H9 (cell line): ENCODE results near the gene TNFSF8. TPM values are rescaled to one million over a fixed set of nuclear protein-coding genes. Genes with fewer than 3 reads are reported as not detected.

Source experiments
- DNase-seq: peaks from one replicate; pipeline ENCODE4 v3.0.0-alpha.2; 2017
- H2AFZ ChIP-seq: one replicate; pipeline ENCODE4 v1.6.1; 2013; ENCODE audit warnings: mild to moderate bottlenecking, low read length, control low read depth, moderate library complexity
- H2AK5ac ChIP-seq: 2 replicates; pipeline ENCODE4 v1.6.1; 2013; ENCODE audit warnings: low read length, control low read depth, mixed read lengths; ENCODE audit not compliant: insufficient read length
- H2BK120ac ChIP-seq: one replicate; pipeline ENCODE4 v1.6.1; 2013; ENCODE audit warnings: low read depth, mild to moderate bottlenecking, low read length, control low read depth, inconsistent platforms; ENCODE audit not compliant: poor library complexity, severe bottlenecking
- H2BK12ac ChIP-seq: 2 replicates; pipeline ENCODE4 v1.6.1; 2013; ENCODE audit warnings: low read length, control low read depth, mixed read lengths, low read depth; ENCODE audit not compliant: insufficient read length
- H2BK15ac ChIP-seq: 2 replicates; pipeline ENCODE4 v1.6.1; 2013; ENCODE audit warnings: low read depth, low read length, control low read depth
- H2BK20ac ChIP-seq: one replicate; pipeline ENCODE4 v1.6.1; 2013; ENCODE audit warnings: low read depth, mild to moderate bottlenecking, low read length, control low read depth, inconsistent platforms; ENCODE audit not compliant: poor library complexity, severe bottlenecking
- H2BK5ac ChIP-seq: 2 replicates; pipeline ENCODE4 v1.6.1; 2013; ENCODE audit warnings: low read length, control low read depth, mixed read lengths; ENCODE audit not compliant: insufficient read length
- H3K14ac ChIP-seq: 2 replicates; pipeline ENCODE4 v1.6.1; 2013; ENCODE audit warnings: low read length, control low read depth; ENCODE audit not compliant: insufficient read depth
- H3K18ac ChIP-seq: 2 replicates; pipeline ENCODE4 v1.6.1; 2013; ENCODE audit warnings: low read depth, mild to moderate bottlenecking, mixed read lengths, low read length, control low read depth; ENCODE audit not compliant: insufficient read length
- H3K23ac ChIP-seq: 2 replicates; pipeline ENCODE4 v1.6.1; 2013; ENCODE audit warnings: low read length, control low read depth, mixed read lengths, low read depth; ENCODE audit not compliant: insufficient read length
- H3K23me2 ChIP-seq: 2 replicates; pipeline ENCODE4 v1.6.1; 2013; ENCODE audit warnings: low read depth, mild to moderate bottlenecking, mixed read lengths, low read length, control low read depth; ENCODE audit not compliant: insufficient read length, poor library complexity, severe bottlenecking
- H3K27ac ChIP-seq: 2 replicates; pipeline ENCODE4 v1.5.1; 2013; ENCODE audit warnings: low read length, control low read depth, mixed read lengths, low read depth; ENCODE audit not compliant: insufficient read length
- H3K27me3 ChIP-seq: 2 replicates; pipeline ENCODE4 v1.6.1; 2013; ENCODE audit warnings: low read length, control low read depth, inconsistent platforms; ENCODE audit not compliant: insufficient read depth
- H3K4ac ChIP-seq: 2 replicates; pipeline ENCODE4 v1.6.1; 2013; ENCODE audit warnings: low read depth, mild to moderate bottlenecking, control low read depth, inconsistent platforms, low read length, moderate library complexity
- H3K4me1 ChIP-seq: 2 replicates; pipeline ENCODE4 v1.6.1; 2013; ENCODE audit warnings: low read length, control low read depth, inconsistent platforms; ENCODE audit not compliant: insufficient read depth
- H3K4me2 ChIP-seq: 2 replicates; pipeline ENCODE4 v1.6.1; 2013; ENCODE audit warnings: low read length, control low read depth, mixed read lengths; ENCODE audit not compliant: insufficient read length, insufficient read depth
- H3K56ac ChIP-seq: 2 replicates; pipeline ENCODE4 v1.6.1; 2013; ENCODE audit warnings: low read depth, mild to moderate bottlenecking, mixed read lengths, low read length, control low read depth; ENCODE audit not compliant: insufficient read length
- H3K79me1 ChIP-seq: 2 replicates; pipeline ENCODE4 v1.6.1; 2013; ENCODE audit warnings: low read depth, mild to moderate bottlenecking, moderate library complexity, low read length, control low read depth, inconsistent platforms; ENCODE audit not compliant: insufficient read depth, poor library complexity, severe bottlenecking
- H3K79me2 ChIP-seq: 2 replicates; pipeline ENCODE4 v1.6.1; 2013; ENCODE audit warnings: low read length, control low read depth, inconsistent platforms; ENCODE audit not compliant: insufficient read depth
- H3K9ac ChIP-seq: 2 replicates; pipeline ENCODE4 v1.6.1; 2013; ENCODE audit warnings: low read length, control low read depth, mixed read lengths; ENCODE audit not compliant: insufficient read length; ENCODE audit errors: extremely low read depth
- H3K9me3 ChIP-seq: one replicate; pipeline ENCODE4 v1.6.1; 2013; ENCODE audit warnings: low read depth, low read length, inconsistent platforms; ENCODE audit not compliant: control insufficient read depth
- H3T11ph ChIP-seq: one replicate; pipeline ENCODE4 v1.6.1; 2013; ENCODE audit warnings: mild to moderate bottlenecking, low read length, control low read depth, inconsistent platforms
- H4K20me1 ChIP-seq: one replicate; pipeline ENCODE4 v1.6.1; 2013; ENCODE audit not compliant: control insufficient read depth, insufficient read length, insufficient read depth
- H4K5ac ChIP-seq: 2 replicates; pipeline ENCODE4 v1.6.1; 2013; ENCODE audit warnings: low read depth, mild to moderate bottlenecking, mixed read lengths, low read length, control low read depth; ENCODE audit not compliant: insufficient read length
- H4K8ac ChIP-seq: replicated peaks from 2 replicates; pipeline ENCODE4 v1.6.1; 2013; ENCODE audit warnings: low read length, control low read depth, mixed read lengths, low read depth; ENCODE audit not compliant: insufficient read length
- H4K91ac ChIP-seq: 2 replicates; pipeline ENCODE4 v1.6.1; 2013; ENCODE audit warnings: low read depth, mild to moderate bottlenecking, moderate library complexity, mixed read lengths, low read length, control low read depth; ENCODE audit not compliant: insufficient read length
- H3K27ac Mint-ChIP-seq, 3 experiments: 2 replicates in 2 of 3; 3 replicates in 1 of 3; pipeline ENCODE4 v1.8.0; 2020 to 2021; ENCODE audit warnings: mixed read lengths in 3 of 3, mild to moderate bottlenecking in 1 of 3, moderate library complexity in 1 of 3
- H3K27me3 Mint-ChIP-seq: 2 replicates; pipeline ENCODE4 v1.8.0; 2021; ENCODE audit warnings: low read depth, mild to moderate bottlenecking, moderate library complexity, mixed read lengths
- H3K36me3 Mint-ChIP-seq, 3 experiments: 2 replicates in 2 of 3; 3 replicates in 1 of 3; pipeline ENCODE4 v1.8.0; 2020 to 2021; ENCODE audit warnings: low read depth in 3 of 3, mixed read lengths in 3 of 3; ENCODE audit not compliant: insufficient read depth in 1 of 3
- H3K4me1 Mint-ChIP-seq, 2 experiments: 2 replicates each; pipeline ENCODE4 v1.8.0; 2020; ENCODE audit warnings: mixed read lengths in 2 of 2
- H3K4me3 Mint-ChIP-seq, 2 experiments: 2 replicates in 1 of 2; 3 replicates in 1 of 2; pipeline ENCODE4 v1.8.0; 2020 to 2021; ENCODE audit warnings: mild to moderate bottlenecking in 2 of 2, mixed read lengths in 2 of 2, moderate library complexity in 1 of 2
- H3K9me3 Mint-ChIP-seq, 2 experiments: 2 replicates in 1 of 2; 3 replicates in 1 of 2; pipeline ENCODE4 v1.8.0; 2020; ENCODE audit warnings: mild to moderate bottlenecking in 2 of 2, mixed read lengths in 2 of 2, moderate library complexity in 1 of 2
- CTCF ChIP-seq: fragments of 200-600 bp; sonication (generic); conservative IDR thresholded peaks from 3 replicates; pipeline ENCODE4 v1.8.0; 2021; ENCODE audit warnings: antibody characterized with exemption, mild to moderate bottlenecking
- WGBS: extraction: QIAGEN DNeasy Blood & Tissue Kit; methylation state at CpG from one replicate; pipeline ENCODE4 v1.1.7; 2013; ENCODE audit warnings: missing lambda C conversion rate, low lambda C conversion rate, mixed read lengths; ENCODE audit not compliant: insufficient read length; ENCODE audit errors: extremely low coverage; 5-methylcytosine and 5-hydroxymethylcytosine counted together
- total RNA-seq: library from RNA; stranded (reverse); gene quantifications from 2 replicates; pipeline ENCODE4 v1.2.1, GENCODE V29; 2021

The TNFSF8 gene
- total RNA-seq, 1 experiment from 2014 or later: not detected

- H3K9ac ChIP-seq: no peak overlapping the region
- no peaks in the 10 kb centered on the region for H3K9me3 ChIP-seq
- no peak overlapping the region for H3K14ac ChIP-seq
- no peak overlapping the region for H3K4ac ChIP-seq
- Mint-ChIP-seq H3K9me3 (no peaks in the 10 kb centered on the region), H3K36me3 (no peaks in the 10 kb centered on the region), H3K4me1 (peaks cover 3 to 8% of the 10 kb centered on the region in 2 experiments), H3K27ac (no peak overlapping the region), H3K27me3 (peaks cover 7% of the 10 kb centered on the region), H3K4me3 (no peak overlapping the region)
- no peak overlapping the region for H3K4me2 ChIP-seq
- H4K8ac ChIP-seq: no peak overlapping the region
- H3K4me1 ChIP-seq: 0 out of 2 replicates have a peak, but pooled peaks cover 3% of the 10 kb centered on the region
- no peak overlapping the region for H2AFZ ChIP-seq
- no peaks in the 10 kb centered on the region for H3K79me2 ChIP-seq
- H3K27ac ChIP-seq: no peak overlapping the region
- no peak overlapping the region for H2BK20ac ChIP-seq
- no peak overlapping the region for H3T11ph ChIP-seq
- no CpG with 5 or more reads among the region's 4 CpGs for WGBS
- no peak overlapping the region for H4K91ac ChIP-seq
- no peak overlapping the region for H3K56ac ChIP-seq
- no peak overlapping the region for H3K23ac ChIP-seq
- no peak overlapping the region for H2BK5ac ChIP-seq
- H4K20me1 ChIP-seq: no peaks in the 10 kb centered on the region
- H2BK12ac ChIP-seq: no peak overlapping the region
- no peak overlapping the region for H4K5ac ChIP-seq
- H3K79me1 ChIP-seq: no peaks in the 10 kb centered on the region
- no peak overlapping the region for H3K18ac ChIP-seq
- no peaks in the 10 kb centered on the region; the same call in none of the 2 replicates for H3K27me3 ChIP-seq
- H3K23me2 ChIP-seq: no peaks in the 10 kb centered on the region
- TF ChIP-seq CTCF: no peak
- no peak overlapping the region for H2BK15ac ChIP-seq
- H2AK5ac ChIP-seq: no peak overlapping the region
- no peak for DNase-seq
- no peak overlapping the region for H2BK120ac ChIP-seq
These were observed 27.4 kb downstream of the TNFSF8 start for GRCh38 chr9:114902786-114903524.
